Effector CD8-positive, alpha-beta T cell (primary cell): ENCODE data around the gene DHX29.
A peak's percentile ranks its signal among the peaks of the same experiment; 100 is the strongest.
"Not testable (repeated sequence)": the region's sequence is repeated elsewhere in the genome, so short reads cannot be mapped to it uniquely, and the experiment has no call there.

Source experiments
- DNase-seq: peaks from one replicate; lab custom pipeline; 2025; lab: John Stamatoyannopoulos, UW
- total RNA-seq, 4 experiments: gene quantifications; one replicate each; lab custom pipeline; 2026; lab: John Stamatoyannopoulos, UW

The DHX29 gene
- total RNA-seq, result 63.5 to 82.6 (median 69.8) reads per million in 4 experiments

- peak; percentile 86 for DNase-seq
These were observed at the start of gene DHX29, which contains the start of gene MTREX for GRCh38 chr5:55307383-55308253. Gene DHX29, minus strand, starts transcription at chr5:55307694. Its CDS starts 121 bp downstream, at chr5:55307573. Gene MTREX, plus strand, starts transcription at chr5:55307989. Its CDS starts 25 bp downstream, at chr5:55308014.

GRCh38 chr5:55356896-55357295 is 49.4 kb upstream of the DHX29 start:
- DNase-seq, result no peak

GRCh38 chr5:55350754-55351153 is 43.3 kb upstream of the DHX29 start:
- no peak for DNase-seq

GRCh38 chr5:55347786-55348185 is 40.3 kb upstream of the DHX29 start:
- no peak for DNase-seq

- no peak for DNase-seq
These were observed 37.8 kb upstream of the DHX29 start for GRCh38 chr5:55345327-55345726.

- peak; percentile 31 for DNase-seq
These were observed 37.0 kb upstream of the DHX29 start for GRCh38 chr5:55344392-55344992.

- DNase-seq, result no peak
These were observed 36.1 kb upstream of the DHX29 start for GRCh38 chr5:55343609-55344008.

GRCh38 chr5:55343107-55343506 is 35.6 kb upstream of the DHX29 start:
- no peak for DNase-seq

GRCh38 chr5:55338810-55339243 is 31.3 kb upstream of the DHX29 start:
- no peak for DNase-seq

- no peak for DNase-seq
These were observed 30.7 kb upstream of the DHX29 start for GRCh38 chr5:55338092-55338613.

- DNase-seq, result no peak
These were observed 26.3 kb upstream of the DHX29 start for GRCh38 chr5:55333811-55334210.

- DNase-seq, result no peak
These were observed 25.5 kb upstream of the DHX29 start for GRCh38 chr5:55333017-55333416.

GRCh38 chr5:55331321-55331720 is 23.8 kb upstream of the DHX29 start:
- DNase-seq, result no peak

GRCh38 chr5:55327281-55327680 is 19.8 kb upstream of the DHX29 start:
- DNase-seq, result no peak

- no peak for DNase-seq
These were observed 18.1 kb upstream of the DHX29 start for GRCh38 chr5:55325621-55326020.

- DNase-seq, result no peak
These were observed 17.4 kb upstream of the DHX29 start for GRCh38 chr5:55324815-55325418.

- no peak for DNase-seq
These were observed 16.5 kb upstream of the DHX29 start for GRCh38 chr5:55324006-55324405.

GRCh38 chr5:55320571-55320970 is 13.1 kb upstream of the DHX29 start:
- DNase-seq, result no peak

GRCh38 chr5:55319491-55319890 is 12.0 kb upstream of the DHX29 start:
- no peak for DNase-seq

GRCh38 chr5:55318237-55318636 is 10.7 kb upstream of the DHX29 start:
- DNase-seq, result not testable (repeated sequence)

- no peak for DNase-seq
These were observed 9.3 kb upstream of the DHX29 start for GRCh38 chr5:55316837-55317236.

- DNase-seq, result no peak
These were observed 8.8 kb upstream of the DHX29 start for GRCh38 chr5:55316289-55316688.
